Measurements from ENCODE around the gene RNF166.

The RNF166 gene

DNA sequence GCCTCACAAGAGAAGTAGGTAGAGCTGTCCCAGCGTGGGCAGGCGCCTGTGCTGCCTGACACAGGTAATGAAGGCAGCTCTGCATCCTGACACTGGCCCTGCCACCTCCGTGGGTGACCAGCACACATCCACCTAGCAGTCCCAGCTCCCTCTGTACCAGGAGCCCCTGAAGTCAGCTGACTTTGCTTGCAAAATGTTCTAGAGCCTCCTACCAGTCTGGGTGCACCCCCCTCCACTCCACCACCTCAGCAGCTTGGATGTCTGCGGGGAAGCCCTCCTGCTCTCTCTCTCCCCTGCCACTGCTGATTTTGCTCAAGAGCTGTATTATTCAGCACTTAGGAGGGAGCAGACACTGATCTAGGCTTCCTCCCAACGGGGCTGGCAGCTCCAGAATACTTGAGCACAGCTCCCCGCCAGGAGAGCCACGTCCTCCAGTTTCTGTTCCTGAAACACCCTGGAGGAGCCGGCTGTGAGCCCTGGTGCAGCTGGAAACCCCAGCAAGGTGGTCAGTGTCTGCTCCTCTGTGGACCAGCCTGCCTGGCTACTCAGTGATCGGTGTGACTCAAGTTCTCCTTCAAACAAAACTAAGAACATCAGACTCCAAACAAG, 1.0 kb downstream of the RNF166 start:
- no peak for DNase-seq

DNA sequence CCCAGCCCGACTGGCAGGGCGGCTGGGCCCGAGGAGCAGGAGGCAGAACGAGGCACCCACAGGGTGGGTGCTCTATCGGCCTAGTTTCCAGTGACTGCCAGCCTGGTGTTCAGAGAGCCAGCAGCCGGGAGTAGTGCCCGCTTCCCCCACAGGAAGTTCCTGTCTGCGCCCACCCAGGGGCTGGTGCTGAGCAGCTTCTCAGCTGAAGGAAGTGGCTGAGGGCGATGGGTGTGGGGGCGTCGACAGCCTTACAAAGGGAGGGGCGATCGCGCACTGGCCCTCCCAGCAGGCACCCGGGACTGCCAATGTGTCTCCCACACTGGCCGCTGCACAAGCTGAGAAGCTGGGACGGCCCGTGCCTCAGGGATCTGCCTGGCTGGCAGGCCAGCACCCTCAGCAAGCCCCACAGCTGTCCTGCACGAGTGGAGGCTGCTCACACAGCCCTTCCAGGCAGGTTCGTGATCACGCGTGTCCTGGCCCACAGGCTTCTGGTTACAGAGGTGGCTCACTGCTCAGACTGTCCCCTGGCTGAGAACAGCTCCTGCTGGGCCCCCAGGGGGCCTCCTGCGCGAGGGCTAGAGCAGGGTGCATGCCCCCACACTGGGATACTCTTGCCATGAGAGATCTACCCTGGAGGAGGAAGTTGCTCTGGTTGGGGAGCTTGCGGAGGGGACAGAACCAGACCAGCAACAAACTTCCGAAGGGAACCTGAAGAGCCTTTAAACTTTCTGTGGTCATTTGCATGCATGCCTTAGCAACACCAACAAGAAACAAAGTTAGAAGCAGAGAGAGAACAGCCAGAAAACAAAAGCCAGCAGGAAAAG, 2.5 kb downstream of the RNF166 start:
- DNase-seq = no peak

DNA sequence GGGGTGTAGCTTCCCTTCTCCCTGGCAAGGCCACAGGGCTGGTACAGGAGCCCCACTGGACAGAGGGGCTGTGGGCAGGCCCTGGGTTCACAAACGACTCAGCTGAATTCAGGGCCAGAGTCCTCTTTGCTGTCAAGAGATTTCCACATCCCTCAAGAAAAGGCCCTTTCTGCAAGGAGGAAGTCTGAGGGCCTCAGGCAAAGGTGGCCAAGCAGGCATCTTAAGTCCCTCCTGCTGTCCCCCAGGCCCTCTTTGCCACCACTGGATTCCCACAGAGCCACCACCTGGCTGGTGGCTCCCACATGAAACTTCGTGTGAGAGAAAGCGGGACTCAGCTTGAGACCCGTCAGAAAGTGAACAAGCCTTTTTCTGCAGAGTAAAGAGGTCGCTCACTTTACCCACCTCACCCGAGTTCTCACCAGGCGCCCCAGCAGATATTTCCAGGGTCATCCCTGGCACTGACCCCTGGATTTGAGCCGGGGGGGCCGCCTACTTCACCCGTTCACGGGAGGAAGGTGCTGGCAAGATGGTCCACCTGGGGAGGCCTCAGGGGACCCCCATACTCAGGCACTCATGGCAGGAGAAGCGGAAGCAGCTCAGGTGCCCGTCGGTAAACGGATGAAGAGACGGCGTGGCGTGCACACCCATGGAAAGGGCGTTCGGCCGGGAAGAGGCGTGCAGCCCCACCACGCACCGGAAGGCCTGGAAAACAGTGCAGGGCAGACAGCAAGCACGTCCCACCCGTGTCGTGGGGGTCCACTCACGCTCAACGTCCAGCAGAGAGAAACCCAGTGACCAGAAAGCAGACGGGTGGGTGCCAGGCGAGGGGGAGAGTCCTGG, 3.6 kb downstream of the RNF166 start:
- DNase-seq = no peak

DNA sequence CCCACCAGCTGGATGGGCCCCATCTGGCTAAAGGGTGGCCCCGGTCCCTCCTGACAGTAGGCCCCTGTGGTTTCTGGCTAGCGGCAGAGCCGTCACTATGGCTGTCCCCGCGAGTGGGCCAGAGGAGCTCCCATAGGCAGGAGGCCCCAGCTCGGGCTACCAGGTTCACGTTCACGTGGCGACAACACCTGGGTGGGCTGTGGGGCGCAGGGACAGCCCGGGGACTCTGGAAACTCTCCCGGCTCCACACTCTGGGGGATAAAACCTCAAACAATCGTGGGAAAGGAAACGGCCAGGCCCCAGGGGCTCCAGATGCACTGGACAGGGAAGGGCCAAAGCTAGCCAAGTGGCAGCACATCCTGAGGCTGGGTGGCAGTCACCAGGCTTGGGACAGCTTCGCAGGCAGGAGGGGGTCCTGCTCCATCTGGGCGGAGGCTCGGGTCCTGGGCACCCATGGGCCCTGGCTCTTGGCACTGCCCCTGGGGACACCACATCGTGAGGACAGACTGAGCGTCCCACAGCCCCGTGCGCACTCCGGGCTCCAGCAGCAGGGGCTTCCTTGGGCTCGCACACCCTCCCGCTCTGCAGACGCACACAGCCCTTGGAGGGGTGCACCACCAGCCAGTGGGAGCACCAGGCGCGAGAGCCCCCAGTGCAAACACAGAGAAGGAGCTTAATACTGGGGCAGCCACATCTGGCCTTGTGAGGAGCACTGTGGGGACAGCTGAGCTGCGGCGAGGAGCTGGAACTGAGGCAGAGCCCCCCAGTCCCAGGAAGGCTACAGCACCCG, 4.4 kb downstream of the RNF166 start:
- no peak for DNase-seq

DNA sequence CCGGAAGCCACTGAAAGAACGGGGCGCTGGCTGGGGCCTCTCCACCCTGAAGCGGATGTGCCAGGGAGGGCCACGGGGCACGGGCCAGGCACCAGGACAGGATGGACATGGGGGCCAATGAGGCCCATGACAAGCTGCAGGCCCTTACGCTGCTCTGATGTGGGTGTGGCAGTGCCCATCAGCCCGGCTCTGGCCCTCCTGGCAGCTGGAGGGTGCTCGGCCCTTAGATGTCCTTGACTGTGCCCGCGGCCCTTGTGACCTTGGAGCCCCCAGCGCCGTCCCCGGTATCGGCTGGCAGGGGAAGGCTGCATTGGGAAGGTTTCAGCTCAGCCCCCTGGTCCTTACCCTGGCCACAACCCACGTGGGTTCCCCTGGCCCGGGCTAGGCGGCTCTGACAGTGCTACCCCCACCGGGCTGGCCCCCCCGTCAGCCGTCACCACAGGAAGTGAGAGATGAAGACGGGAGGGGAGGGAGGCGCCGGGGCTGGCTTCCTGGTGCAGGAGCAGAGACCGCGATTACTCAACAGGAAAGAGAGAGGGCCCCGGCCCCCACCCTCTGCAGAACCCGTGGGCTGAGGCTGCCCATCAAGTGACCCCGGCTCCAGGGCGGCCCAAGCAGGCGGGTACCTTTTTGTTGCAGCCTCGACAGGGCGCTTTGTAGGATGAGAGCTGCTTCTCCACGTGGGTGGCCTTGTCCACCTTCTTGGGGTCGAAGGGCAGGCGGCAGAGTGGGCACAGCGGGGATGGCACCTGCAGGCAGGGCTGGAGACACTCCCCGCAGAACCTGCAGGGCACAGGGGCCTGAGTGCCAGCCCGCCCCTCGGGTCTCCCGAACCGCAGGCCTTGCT, 5.3 kb downstream of the RNF166 start:
- no peak for DNase-seq

DNA sequence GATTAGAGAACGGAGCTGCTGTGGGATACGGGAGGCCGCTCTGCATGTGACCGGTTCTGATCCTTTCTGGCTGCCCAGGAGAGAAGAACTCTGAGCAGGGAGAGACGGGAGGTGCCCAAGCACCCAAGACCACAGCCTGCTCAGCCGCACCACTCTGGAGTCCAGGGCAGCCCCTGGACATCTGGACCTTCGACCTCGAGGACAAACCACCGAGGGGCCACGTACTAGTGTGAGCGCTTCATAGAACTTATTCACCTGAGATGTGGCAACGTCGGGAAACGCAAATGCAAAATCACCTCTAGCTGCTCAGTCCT, 5.9 kb downstream of the RNF166 start:
- no peak for DNase-seq

DNA sequence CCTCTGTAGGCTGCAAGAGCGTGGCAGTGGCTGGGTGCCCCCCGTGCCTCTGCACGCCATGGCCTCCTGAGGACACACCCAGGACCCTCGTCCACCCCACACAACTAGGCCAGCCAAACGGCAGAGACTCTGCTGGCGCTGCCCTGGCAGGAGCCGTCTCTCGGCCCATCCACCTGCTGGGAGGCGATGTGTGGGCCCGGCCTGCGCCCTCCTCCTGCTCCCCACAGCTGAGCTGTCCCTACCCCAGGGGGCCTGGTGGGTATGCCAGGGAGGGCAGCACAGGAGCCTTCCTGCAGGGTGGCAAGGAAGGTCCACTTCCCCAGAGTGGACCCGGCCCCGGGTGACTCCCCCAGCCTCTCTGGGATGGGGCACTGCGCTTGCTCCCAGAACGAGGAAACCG, 7.0 kb downstream of the RNF166 start:
- DNase-seq = no peak

DNA sequence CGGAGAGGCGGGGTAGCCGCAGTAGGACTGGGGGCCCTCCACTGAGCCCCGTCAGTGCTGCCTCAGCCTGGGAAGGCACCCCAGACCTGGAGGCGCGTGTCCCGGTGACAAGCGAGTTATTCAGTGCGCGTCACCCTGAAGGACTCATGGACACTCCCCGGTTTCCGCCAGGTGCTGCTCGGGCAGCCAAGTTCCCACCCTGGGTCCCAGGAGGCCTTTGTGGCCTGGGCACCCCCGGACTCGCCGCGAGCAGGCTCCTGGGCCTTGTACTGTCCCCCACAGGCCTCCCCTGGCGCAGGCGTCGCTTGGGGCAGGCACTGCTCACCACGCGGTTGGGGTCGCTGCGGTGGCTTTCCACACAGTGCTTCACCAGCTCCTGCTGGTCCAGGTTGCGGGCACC, 7.6 kb downstream of the RNF166 start:
- DNase-seq = no peak

DNA sequence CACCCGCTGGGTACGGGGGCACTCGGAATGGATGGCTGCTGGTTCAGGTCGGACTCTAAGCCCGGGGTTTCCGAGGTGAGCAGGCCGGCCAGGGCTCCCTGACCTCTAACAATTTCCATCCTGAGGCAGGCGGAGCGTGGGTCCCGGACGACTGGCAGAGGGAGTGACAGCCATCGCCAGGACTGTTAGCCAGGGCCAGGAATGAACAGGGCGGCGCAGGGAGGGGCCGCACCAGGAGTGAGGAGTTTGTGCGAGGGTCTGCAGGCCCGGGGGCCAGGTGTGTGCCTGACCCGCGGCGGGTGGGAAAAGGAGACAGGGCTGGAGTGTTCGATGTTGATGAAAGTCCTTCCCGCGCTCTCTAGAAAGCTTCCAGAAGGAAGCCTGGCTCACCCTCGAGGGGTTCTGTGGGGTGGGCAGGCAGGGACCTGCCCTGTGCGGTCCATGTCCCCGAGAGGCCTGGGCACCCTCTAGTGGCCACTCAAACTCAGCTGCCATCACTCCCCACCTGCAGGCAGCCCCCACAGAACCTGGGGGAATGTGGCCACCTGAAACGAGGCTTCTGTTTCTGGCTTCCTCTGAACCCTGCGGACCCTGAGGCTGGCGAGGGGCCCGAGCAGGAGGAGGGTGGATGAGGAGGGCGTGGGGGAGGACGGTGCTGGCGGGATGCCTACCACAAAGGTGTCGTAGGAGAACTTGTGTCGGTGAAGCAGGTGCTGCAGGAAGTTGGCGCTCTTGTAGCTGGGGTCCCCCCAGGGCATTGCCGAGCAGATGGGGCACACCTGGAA, 8.2 kb downstream of the RNF166 start:
- no peak for DNase-seq

DNA sequence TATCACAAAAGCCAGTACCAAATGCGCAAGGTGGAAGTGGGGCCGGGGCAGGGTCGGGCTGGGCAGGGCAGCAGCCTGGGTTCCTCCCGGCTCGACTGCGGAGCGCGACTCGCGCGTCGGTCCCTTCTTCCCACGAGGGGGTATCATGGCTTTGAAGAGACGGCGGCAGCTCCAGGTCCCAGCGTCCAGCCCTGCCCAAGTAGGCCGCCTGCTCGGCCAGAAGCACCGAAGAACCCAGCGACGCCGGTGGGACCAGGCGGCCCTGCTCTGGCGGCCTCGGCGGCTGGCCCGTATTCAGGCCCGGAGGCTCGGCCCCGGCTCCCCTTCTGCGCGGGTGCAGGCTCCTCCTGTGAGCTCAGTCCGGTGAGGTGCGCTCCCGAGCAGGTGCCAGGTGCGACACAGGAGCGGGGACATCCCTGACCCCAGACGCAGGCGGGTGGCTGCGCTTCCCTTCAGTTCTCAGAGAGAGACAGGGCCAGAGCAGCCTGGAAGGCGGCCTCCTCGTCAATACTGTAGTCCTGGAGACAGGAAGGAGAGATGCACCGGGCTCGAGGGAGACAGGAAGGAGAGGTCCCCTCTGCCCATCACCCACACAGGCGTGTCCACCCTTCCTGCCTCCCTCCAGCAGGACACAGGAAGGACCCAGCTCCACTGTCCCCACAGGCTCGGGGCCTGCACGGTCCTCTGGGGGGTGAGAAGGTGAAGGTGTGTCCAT, 8.9 kb downstream of the RNF166 start:
- no peak for DNase-seq

DNA sequence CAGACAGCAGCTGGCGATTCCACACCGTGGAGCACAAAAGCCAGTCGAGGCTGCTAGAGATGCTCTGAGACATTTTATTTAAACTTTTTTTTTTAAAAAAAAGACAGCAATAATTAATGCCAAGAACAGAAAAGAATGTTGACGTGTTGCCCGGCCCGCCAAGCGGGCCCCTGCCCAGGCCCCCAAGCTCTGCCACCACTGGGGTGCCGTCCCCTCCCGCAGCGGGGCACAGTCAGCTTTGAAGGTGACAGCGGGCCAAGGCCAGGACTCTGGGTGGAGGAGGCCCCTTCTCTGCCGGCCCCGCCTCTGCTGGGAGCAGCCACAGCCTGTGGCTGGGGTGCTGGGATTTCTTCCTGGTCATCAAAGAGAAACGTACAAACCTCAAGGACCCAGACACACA, 9.8 kb downstream of the RNF166 start:
- no peak for DNase-seq

DNA sequence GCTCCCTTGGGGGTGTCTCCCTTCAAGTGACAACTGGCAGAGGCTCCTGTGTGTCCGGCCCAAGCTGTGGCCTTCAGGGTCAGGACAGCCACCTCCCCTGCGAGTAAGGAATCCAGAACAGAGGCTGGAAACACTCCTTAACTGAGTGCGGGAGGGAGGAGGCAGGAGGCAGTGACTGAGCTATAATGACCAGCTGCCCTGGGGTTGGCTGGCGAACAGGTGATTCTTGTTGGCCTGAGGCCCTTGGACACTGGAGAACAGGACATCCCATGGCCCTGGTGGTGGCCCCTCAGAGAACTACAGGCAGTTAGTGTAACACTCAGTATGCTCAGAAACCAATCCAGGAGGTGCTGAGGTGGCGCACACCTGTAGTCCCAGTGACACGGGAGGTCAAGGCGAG, 10.5 kb downstream of the RNF166 start:
- DNase-seq = no peak

DNA sequence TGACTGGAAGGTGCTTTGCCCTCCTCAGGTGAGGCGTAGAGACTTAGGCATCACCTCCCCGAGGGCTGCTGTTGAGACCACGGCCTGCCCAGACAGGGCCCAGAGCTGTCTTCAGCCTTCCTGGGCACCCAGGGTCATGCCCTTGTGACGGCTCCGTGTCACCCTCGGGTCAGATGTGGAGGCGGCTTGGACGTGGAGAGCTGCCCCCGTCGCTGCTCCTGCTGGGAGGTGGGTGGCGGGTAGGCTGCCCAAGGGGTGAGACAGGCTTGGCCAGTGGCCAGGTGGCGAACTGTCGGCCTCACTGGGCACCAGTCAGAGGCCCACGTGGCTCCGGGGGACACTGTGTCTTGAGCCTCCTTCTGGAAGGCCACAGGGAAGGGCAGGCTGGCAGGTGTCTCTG, 11.0 kb downstream of the RNF166 start:
- no peak for DNase-seq

DNA sequence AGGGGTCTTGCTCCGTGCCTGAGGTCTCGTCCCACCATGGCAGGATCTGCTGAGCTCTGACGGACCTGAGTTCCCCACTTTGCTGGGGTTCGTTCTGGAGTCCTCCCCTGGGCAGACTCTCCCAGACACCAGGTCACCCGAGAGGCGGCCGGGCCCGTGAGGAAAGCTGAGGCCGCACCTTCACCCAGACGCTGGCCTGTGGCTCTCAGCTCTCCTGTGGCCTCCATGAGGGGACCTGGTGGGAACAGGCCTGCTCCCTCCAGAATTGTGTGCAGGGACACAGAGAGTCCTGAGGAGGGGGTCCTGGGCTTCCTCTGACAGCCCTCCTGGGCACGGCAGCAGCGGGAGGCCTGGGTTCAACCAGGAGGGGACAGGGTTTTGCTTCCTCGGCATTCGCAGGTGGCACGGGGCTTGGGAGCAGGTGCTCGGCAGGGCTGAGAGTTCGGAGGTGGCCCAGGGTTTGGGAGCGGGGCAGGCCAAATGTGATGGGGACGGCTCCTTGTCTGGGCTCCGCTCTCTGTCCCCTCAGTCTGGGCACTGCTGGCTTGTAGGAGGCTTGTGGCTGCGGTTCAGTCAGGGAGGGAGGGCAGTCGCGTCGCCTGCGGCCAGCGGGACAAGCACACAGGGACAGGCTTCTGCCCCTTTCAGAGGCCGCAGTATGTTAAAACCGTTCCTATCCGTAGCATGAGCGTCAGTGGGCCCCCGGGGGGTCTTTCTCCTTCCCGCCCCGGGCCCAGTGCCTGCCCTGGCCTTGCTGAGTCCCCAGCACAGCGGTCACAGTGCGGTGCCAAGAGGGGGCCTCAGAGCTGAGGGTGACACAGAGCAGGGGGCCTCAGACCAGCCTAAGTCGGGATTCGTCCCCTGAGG, 11.8 kb downstream of the RNF166 start:
- no peak for DNase-seq

DNA sequence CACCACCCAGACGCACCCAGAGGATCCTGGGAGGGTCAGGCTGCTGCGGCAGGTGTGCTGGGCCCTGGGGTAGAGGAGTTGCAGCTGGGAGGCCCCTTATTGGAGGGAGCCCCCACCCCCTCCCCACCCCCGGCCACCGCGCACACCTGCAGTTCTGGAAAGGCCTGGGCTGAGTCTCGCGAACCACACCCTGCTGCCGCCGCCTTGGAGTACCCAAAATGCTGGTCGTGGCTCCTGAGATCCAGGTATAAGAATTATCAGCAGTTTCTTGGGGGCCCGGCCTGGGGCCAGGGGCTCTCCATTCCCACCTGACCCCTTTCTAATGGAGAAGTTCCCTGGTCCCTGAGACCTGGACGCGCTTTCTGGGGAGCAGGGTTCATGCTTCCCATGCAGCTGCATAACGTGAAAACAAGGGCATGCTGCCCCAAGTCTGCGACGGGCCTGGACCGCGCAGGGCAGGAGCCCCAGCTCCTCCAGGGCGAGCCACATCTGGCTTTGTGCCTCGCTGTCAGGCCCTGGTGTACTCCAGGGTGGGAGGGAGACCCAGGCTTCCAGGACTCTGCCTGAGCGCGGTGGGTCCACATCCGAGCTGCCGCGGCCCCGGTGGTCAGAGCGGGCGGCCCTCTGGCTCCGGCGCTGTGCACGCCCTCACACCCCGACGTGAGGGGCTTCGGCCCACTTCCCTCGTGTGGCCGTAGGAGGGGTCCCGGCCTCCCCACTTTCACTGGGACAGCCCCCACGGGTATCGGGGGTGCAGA, 12.6 kb downstream of the RNF166 start:
- no peak for DNase-seq

DNA sequence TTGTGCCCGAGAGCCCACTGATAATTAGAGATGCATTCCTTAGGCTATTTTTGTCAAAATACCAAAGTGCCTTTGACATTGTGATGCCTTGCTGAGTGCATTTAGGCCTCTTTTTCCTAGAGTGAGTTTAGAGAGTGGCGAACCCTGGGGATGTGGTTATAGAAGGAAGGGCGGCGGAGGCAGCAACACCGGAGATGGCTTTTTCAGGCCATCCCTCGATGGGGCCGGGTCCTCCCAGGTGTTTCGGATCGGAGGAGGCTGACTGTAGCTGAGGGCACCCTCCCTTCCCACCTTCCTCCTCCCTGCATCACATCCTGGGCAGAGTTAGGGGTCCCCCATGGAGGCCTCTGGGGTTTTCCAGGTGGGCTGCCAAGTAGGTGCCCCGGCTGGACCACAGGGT, 13.3 kb downstream of the RNF166 start:
- DNase-seq = no peak

DNA sequence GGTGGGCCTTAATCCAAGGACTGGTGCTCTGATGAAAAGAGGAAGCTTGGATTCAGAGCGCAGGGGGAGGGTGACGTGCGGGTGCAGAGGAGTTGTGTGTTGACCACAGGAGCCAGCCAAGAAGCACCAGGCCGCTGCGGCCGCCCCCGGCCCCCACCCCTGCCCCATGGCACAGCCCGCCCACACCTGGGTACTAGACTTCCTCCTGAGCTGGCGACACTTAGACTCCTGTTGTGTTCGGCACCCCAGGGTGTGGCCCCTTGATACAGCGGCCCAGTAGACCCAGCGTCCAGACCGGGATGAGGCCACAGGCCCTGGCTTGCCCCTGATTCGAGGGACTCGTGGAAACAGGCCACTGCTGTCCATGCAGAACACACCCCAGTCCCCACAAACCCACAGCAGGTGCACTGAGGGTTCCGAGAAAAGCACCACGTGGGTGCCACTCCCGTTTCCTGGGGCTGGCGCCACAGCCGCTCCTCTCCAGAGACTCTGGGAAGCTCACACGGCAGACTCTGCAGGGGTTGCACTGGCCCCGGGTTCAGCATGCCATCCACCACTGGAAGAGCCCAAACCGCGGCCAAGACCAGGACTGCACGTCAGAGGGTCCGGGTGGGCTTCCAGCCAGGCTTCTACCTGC, 14.2 kb downstream of the RNF166 start:
- no peak for DNase-seq

DNA sequence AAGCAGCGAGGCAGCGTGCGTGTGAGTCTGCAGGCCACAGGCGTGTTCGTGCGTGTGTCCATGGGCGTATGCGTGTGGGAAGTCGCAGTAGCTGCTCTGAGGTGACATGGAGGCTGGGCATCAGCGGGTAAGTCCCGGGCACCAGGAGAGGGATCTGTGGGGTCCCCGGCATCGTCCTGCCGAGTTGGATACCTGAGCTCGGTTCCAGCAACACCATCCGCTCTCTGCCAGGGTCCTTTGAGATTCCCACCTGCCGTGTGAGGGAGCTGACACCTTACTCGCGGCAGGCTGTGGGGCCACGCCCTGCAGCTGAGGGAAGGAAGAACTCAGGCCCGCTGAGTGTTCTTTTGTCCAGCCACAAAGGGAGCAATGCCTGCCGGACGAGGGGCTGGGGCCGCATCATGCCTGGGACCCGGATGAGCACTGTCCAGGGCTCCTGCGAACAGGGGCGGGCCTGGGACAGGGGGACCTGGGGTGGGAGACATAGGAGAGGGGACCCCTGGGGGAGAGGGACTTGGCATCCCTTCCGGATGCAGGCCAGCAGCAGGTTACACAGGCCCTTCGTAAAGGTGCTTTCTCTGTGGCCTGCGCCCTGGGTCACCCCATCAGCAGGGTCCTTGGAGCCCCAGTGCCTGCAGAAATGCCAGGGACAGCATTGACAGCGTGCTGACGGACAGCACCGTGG, 14.9 kb downstream of the RNF166 start:
- DNase-seq = no peak

Measured in cerebellar nuclear complex (tissue), 1 donor.